BJ (cell line): ENCODE results near the gene HSDL2. TPM values are rescaled to one million over a fixed set of nuclear protein-coding genes. Genes with fewer than 3 reads are reported as not detected.

Source experiments
- CTCF ChIA-PET: fragments of 350-600 bp; formaldehyde crosslinking; extraction: SDS; loops from one replicate; lab custom pipeline; 2021; ENCODE audit warnings: antibody characterized with exemption, inconsistent platforms; lab: Yijun Ruan, JAX
- POLR2A ChIA-PET: fragments of 300-600 bp; sonication (Branson Sonifier 250); formaldehyde crosslinking; extraction: SDS; loops from one replicate; lab custom pipeline; 2021; ENCODE audit warnings: antibody characterized with exemption; lab: Charles Lee
- DNase-seq: peaks from one replicate; pipeline ENCODE4 v3.0.0-alpha.2; 2011; ENCODE audit warnings: low read depth
- H3K27me3 ChIP-seq: 2 replicates; pipeline ENCODE4 v1.6.0; 2011; ENCODE audit warnings: low read length; ENCODE audit not compliant: control insufficient read depth, insufficient read depth
- H3K36me3 ChIP-seq: 2 replicates; pipeline ENCODE4 v1.5.1; 2011; ENCODE audit warnings: low read length; ENCODE audit not compliant: control insufficient read depth, insufficient read depth
- H3K4me3 ChIP-seq: 2 replicates; pipeline ENCODE4 v1.5.1; 2011; ENCODE audit warnings: low read depth, mild to moderate bottlenecking, control low read depth, low read length
- CTCF ChIP-seq: IDR thresholded peaks from 2 replicates; pipeline ENCODE4 v1.5.1; 2011; ENCODE audit warnings: low read depth, mild to moderate bottlenecking, control low read depth, inconsistent platforms, low read length, moderate library complexity; ENCODE audit not compliant: insufficient read depth
- polyA plus RNA-seq: library from polyadenylated mRNA; depleted of rRNA; stranded (reverse); fragments of >200 nt; gene quantifications from 2 replicates; pipeline ENCODE4 v1.2.3, GENCODE V29; 2011

The HSDL2 gene
- polyA plus RNA-seq, 1 experiment, result 15.2 TPM

- no peak overlapping the region for H3K4me3 ChIP-seq
- no peak for DNase-seq
- H3K27me3 ChIP-seq, result no peaks in the 10 kb centered on the region
- ChIA-PET POLR2A (no interaction called here), CTCF (no interaction called here)
- H3K36me3 ChIP-seq, result no peaks in the 10 kb centered on the region
- TF ChIP-seq CTCF, result no peak
Observed at GRCh38 chr9:112375361-112375760, 4.5 kb upstream of the HSDL2 start.

- DNase-seq, result no peak
- TF ChIP-seq CTCF, result no peak
- CTCF ChIA-PET, result no interaction called here
- H3K36me3 ChIP-seq, result no peaks in the 10 kb centered on the region
- POLR2A ChIA-PET, result interaction anchor here (0.6 kb wide), 1 partner anchor 335 kb away, joined by 3 read pairs; no protein-coding TSS in a partner anchor
- no peaks in the 10 kb centered on the region for H3K27me3 ChIP-seq
- no peak overlapping the region for H3K4me3 ChIP-seq
Observed at GRCh38 chr9:112377087-112377486, 2.8 kb upstream of the HSDL2 start.

- Histone ChIP-seq H3K4me3 (no peak overlapping the region), H3K27me3 (no peaks in the 10 kb centered on the region), H3K36me3 (no peaks in the 10 kb centered on the region)
- ChIA-PET CTCF (interaction anchor here (1.5 to 2.7 kb wide), 2 partner anchors 11 to 16 kb away, joined by 3 to 10 read pairs; no protein-coding TSS in a partner anchor), POLR2A (interaction anchor here (0.6 kb wide), 1 partner anchor 335 kb away, joined by 3 read pairs; no protein-coding TSS in a partner anchor)
- TF ChIP-seq CTCF, result no peak
- no peak for DNase-seq
Observed at GRCh38 chr9:112377684-112378327, 2.1 kb upstream of the HSDL2 start.

- POLR2A ChIA-PET, result no interaction called here
- DNase-seq, result no peak
- TF ChIP-seq CTCF, result no peak
- Histone ChIP-seq H3K4me3 (peak overlapping the region; percentile 76), H3K27me3 (no peaks in the 10 kb centered on the region), H3K36me3 (no peaks in the 10 kb centered on the region)
- CTCF ChIA-PET, result interaction anchor here (0.6 to 2.7 kb wide), 7 partner anchors 8 to 329 kb away, joined by 3 to 10 read pairs (median 3); no protein-coding TSS in a partner anchor
Observed at GRCh38 chr9:112378328-112379176, 1.4 kb upstream of the HSDL2 start.
